Left lobe of liver (tissue), 2 donors: ENCODE measurements around the gene JAK2. TPM values are rescaled to one million over a fixed set of nuclear protein-coding genes. Genes with fewer than 3 reads are reported as not detected.
"Not testable (repeated sequence)": the region's sequence is repeated elsewhere in the genome, so short reads cannot be mapped to it uniquely, and the experiment has no call there.

Source experiments
- ATAC-seq: fragments of 200-7000 bp; cut with Tn5 transposase; one replicate; pipeline ENCODE4 v1.9.1; 2020; ENCODE audit warnings: mild to moderate bottlenecking, moderate library complexity
- DNase-seq: peaks from one replicate; pipeline ENCODE4 v3.0.0-alpha.2; 2020; ENCODE audit warnings: low spot score
- total RNA-seq: library from RNA; stranded (reverse); gene quantifications from one replicate; pipeline ENCODE4 v1.2.1, GENCODE V29; 2021
- donor health status: DM: no; HTN: no; CAD: no; lungs with moderate emphysema.
- donor health status: DM: no; HTN: yes; CAD: no.

JAK2 gene
- total RNA-seq, 1 donor from 2014 or later, result 3.9 TPM

GRCh38 chr9:5040730-5041389 lies 55.8 kb downstream of the JAK2 start:
- ATAC-seq, result no peak
- DNase-seq, result no peak

GRCh38 chr9:5041390-5042115 lies 56.5 kb downstream of the JAK2 start:
- ATAC-seq, result no peak
- no peak for DNase-seq

- ATAC-seq (no peak), DNase-seq (no peak)
Observed at GRCh38 chr9:5042661-5043178, 57.6 kb downstream of the JAK2 start.

DNA sequence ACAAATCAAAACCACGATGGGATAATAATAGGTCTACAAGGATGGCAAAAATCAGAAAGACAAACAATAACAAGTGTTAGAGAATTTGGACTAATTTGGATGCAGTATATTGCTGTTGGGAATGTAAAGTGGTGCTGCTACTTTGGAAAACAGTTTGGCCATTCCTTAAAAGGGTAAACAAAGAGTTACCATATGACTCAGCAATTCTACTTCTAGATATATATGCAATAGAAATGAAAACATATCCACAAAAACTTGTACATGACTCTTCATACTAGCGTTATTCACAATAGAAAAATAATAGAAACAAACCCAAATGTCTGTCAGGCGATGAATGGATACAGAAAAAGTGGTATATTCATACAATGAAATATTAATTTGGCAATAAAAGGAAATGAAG lies 58.3 kb downstream of the JAK2 start:
- DNase-seq, result no peak
- ATAC-seq, result no peak

- no peak for DNase-seq
- ATAC-seq, result no peak
Observed at GRCh38 chr9:5044160-5044559, 59.1 kb downstream of the JAK2 start.

- no peak for DNase-seq
- no peak for ATAC-seq
Observed at GRCh38 chr9:5052838-5053237, 67.8 kb downstream of the JAK2 start.

- DNase-seq, result no peak
- no peak for ATAC-seq
Observed at GRCh38 chr9:5062631-5063030, 77.6 kb downstream of the JAK2 start.

DNA sequence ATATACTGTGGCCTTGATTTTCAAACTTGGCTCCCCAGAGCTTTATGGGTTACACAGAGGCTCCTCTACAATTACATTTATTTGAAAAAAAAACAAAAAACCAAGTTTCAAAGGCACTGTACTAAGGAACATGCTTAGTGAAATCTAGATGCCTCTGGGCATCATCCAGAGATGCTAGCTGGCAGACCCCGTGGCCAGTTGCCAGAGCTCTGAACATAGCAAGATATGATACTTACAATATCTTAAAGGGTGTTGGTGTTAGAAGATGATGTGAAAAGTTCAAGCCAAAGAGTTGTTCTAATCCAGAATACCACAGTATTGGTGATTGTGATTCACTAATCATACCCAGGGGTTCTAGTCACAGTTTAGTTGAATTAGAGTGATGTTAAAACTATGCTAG lies 87.8 kb downstream of the JAK2 start:
- no peak for ATAC-seq
- DNase-seq, result no peak

DNA sequence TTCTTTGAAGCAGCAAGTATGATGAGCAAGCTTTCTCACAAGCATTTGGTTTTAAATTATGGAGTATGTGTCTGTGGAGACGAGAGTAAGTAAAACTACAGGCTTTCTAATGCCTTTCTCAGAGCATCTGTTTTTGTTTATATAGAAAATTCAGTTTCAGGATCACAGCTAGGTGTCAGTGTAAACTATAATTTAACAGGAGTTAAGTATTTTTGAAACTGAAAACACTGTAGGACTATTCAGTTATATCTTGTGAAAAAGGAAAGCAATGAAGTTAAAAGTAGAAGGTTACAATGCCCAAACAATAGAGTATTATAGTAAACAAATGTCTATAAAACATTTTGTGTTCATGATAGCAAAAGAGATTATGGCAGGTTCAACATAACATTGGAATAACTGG lies 88.6 kb downstream of the JAK2 start:
- DNase-seq (no peak), ATAC-seq (no peak)

GRCh38 chr9:5085993-5086392 lies 100.9 kb downstream of the JAK2 start:
- ATAC-seq (no peak), DNase-seq (no peak)

DNA sequence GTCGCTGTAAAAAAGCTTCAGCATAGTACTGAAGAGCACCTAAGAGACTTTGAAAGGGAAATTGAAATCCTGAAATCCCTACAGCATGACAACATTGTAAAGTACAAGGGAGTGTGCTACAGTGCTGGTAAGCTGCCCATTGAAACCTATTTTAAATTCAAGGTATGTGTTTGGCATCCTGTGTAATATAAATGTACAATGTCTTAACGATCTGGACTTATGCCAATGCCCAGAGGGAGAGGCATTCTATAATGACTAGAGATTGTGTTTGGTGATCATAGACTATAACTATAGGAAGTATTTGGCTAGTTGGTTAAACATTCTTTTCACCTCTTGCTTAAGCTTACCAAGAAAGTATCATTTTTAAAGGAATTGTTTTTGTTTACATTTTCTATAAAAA lies 104.7 kb downstream of the JAK2 start:
- no peak for ATAC-seq
- DNase-seq, result no peak

DNA sequence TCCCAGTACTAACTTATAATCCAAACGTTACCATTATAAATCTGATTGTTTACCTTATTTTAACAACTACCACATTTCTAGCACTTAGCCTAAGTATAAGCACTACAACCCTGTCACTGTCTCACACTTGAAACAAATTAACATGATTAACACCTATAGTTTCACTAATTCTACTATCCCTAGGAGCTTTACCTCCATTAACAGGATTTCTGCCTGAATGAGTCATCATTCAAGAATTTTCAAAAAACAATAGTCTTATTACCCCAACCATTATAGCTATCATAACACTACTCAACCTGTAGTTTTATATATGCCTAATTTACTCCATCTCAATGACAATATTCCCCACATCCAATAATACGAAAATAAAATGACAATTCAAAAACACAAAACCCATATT lies 110.7 kb downstream of the JAK2 start:
- no peak for ATAC-seq
- DNase-seq, result no peak

- DNase-seq (no peak), ATAC-seq (no peak)
Observed at GRCh38 chr9:5099466-5099865, 114.4 kb downstream of the JAK2 start.

DNA sequence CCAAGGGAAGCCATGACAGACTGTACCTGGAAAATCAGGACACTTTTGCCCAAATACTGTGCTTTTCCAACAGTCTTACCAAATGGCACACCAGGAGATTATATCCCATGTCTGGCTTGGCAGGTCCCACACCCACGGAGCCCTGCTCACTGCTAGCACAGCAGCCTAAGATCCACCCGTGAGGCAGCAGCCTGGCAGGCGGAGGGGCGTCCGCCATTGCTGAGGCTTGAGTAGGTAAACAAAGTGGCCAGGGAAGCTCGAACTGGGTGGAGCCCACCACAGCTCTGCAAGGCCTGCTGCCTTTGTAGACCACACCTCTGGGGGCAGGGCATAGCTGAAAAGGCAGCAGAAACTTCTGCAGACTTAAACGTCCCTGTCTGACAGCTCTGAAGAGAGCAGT lies 116.1 kb downstream of the JAK2 start:
- DNase-seq, ATAC-seq: not testable (repeated sequence)

- not testable (repeated sequence) for ATAC-seq, DNase-seq
Observed at GRCh38 chr9:5106517-5106916, 121.4 kb downstream of the JAK2 start.

- no peak for ATAC-seq
- DNase-seq, result peak; percentile 38
Observed at GRCh38 chr9:5110867-5111681, 126.0 kb downstream of the JAK2 start.

- ATAC-seq (no peak), DNase-seq (peak; percentile 40)
Observed at GRCh38 chr9:5111696-5112095, 126.6 kb downstream of the JAK2 start.

GRCh38 chr9:5112109-5112592 lies 127.1 kb downstream of the JAK2 start:
- peak; percentile 37 for DNase-seq

DNA sequence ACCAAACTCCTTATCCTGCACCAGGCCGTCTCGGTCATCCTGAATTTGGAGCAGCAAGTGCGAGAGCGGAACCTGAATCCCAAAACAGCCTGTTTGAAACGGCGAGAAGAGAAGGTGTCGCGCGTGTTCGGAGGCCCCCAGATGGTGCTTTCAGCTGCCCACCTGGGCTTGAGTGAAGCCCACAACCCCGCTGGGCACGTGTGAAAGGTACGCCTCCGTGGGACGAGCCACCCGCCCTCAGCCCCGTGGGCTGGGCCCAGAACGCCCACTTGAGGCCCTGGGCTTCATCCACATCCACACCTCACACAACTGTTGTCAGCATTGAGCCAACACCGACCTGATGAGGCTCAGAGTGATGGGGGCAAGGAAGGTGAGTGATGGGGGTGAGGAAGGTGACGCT lies 127.6 kb downstream of the JAK2 start:
- ATAC-seq (no peak), DNase-seq (no peak)

More at GRCh38 chr9:5112109-5112592, 127.1 kb downstream of the JAK2 start:
- ATAC-seq, result no peak

- ATAC-seq (no peak), DNase-seq (no peak)
Observed at GRCh38 chr9:5113523-5113922, 128.5 kb downstream of the JAK2 start.

DNA sequence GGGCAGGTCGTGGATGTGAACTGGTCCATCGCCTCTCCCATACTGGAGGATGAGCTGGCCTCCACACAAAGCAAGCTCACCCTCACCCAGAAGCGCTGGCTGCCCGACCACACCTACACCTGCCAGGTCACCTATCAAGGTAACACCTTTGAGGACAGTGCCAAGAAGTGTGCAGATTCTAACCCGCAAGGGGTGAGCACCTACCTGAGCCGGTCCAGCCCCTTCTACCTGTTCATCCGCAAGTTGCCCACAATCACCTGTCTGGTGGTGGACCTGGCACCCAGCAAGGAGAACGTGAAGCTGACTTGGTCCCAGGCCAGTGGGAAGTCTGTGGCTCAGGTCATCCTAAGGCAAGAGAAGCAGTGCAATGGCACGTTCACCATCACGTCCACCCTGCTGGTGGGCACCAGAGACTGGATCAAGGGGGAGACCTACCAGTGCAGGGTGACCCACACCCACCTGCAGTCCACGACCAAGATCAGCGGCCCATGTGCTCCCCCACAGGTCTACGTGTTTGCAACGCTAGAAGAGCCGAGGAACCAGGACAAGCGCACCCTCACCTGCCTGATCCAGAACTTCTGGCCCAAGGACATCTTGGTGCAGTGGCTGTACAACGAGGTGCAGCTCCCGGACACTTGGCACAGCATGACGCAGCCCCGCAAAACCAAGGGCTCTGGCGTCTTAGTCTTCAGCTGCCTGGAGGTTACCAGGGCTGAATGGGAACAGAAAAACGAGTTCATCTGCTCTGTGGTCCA lies 129.1 kb downstream of the JAK2 start:
- DNase-seq, result no peak
- no peak for ATAC-seq
